Activated T-cell treated with anti-CD3 and anti-CD28 coated beads, Interleukin-2, amount 50 U/mL, for 1 hour (primary cell): ENCODE results near the gene MRNIP.
"Not testable (repeated sequence)": the region's sequence is repeated elsewhere in the genome, so short reads cannot be mapped to it uniquely, and the experiment has no call there.

ENCODE experiments used
- DNase-seq: peaks from one replicate; pipeline ENCODE4 v3.0.0-alpha.2; 2020

The MRNIP gene

GRCh38 chr5:179802207-179802883 is 56.3 kb downstream of the MRNIP start:
- no peak for DNase-seq

GRCh38 chr5:179801304-179802206 is 57.1 kb downstream of the MRNIP start:
- peak; percentile 89 for DNase-seq

GRCh38 chr5:179800696-179801201 is 57.9 kb downstream of the MRNIP start:
- no peak for DNase-seq

GRCh38 chr5:179800071-179800695 is 58.4 kb downstream of the MRNIP start:
- no peak for DNase-seq

- no peak for DNase-seq
Measured at GRCh38 chr5:179799644-179799973, 59.0 kb downstream of the MRNIP start.

GRCh38 chr5:179798771-179799643 is 59.6 kb downstream of the MRNIP start:
- DNase-seq: no peak

GRCh38 chr5:179798144-179798770 is 60.4 kb downstream of the MRNIP start:
- DNase-seq: no peak

- no peak for DNase-seq
Measured at GRCh38 chr5:179797741-179798140, 60.9 kb downstream of the MRNIP start.

- DNase-seq: no peak
Measured at GRCh38 chr5:179796877-179797608, 61.6 kb downstream of the MRNIP start.

- DNase-seq: peak; percentile 80
Measured at GRCh38 chr5:179795863-179796833, 62.5 kb downstream of the MRNIP start.

GRCh38 chr5:179795049-179795862 is 63.4 kb downstream of the MRNIP start:
- peak; percentile 33 for DNase-seq

- DNase-seq: no peak
Measured at GRCh38 chr5:179794575-179794974, 64.0 kb downstream of the MRNIP start.

- no peak for DNase-seq
Measured at GRCh38 chr5:179794171-179794570, 64.4 kb downstream of the MRNIP start.

- peak; percentile 62 for DNase-seq
Measured at GRCh38 chr5:179793468-179794139, 65.0 kb downstream of the MRNIP start, which contains the start of gene LTC4S. Gene LTC4S (plus strand): TSS chr5:179793986. CDS start chr5:179794081, 95 bp downstream.

GRCh38 chr5:179792612-179793467 is 65.8 kb downstream of the MRNIP start:
- DNase-seq: no peak

GRCh38 chr5:179791881-179792611 is 66.6 kb downstream of the MRNIP start:
- no peak for DNase-seq

GRCh38 chr5:179789278-179789677 is 69.3 kb downstream of the MRNIP start:
- not testable (repeated sequence) for DNase-seq
